ENCODE results near the gene FAM229B. TPM values are rescaled to one million over a fixed set of nuclear protein-coding genes. Genes with fewer than 3 reads are reported as not detected.

Gene FAM229B
- total and polyA plus RNA-seq, 2 of the 4 experiments (the other 2 are of a cell fraction), result 8.6 to 25.6 TPM

DNA sequence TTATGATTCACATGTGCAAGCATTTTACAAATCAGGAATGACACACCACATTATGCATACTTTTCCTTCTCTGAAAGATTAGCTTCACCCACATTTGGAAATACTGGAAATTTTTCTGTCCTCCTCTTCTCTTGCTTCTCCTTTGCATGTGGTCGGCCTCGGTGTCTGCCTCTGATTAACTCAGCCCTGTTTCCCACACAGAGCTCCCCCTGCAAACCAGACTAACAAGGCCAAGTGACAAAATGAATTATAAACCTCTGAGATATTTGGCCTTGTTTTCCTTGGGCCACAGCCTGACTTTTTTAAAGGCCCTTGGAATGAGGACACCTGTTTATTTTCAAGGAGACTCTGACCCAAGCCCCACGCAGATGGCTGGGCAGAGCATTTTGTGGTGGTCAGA, 42.5 kb upstream of the FAM229B start:
- no peak overlapping the region for H4K5ac ChIP-seq (ENCODE audit: low read depth, low read length)
- H3K56ac ChIP-seq (ENCODE audit: extremely low read depth, insufficient read depth, low read length), result no peak overlapping the region
- H3K23ac ChIP-seq (ENCODE audit: low read depth, low read length), result no peak overlapping the region
- no peak overlapping the region for H2BK20ac ChIP-seq (ENCODE audit: low read depth, low read length)
- no peaks in the 10 kb centered on the region for H3K27me3 ChIP-seq (ENCODE audit: control insufficient read depth, insufficient read depth, low read length)
- H2AK5ac ChIP-seq (ENCODE audit: low read depth, low read length), result no peak overlapping the region
- 0 out of 2 replicates have a peak overlapping the region, but pooled peaks have one; percentile 1 for H4K91ac ChIP-seq (ENCODE audit: insufficient read depth, low read depth, low read length)
- no peaks in the 10 kb centered on the region for H3K36me3 ChIP-seq (ENCODE audit: control insufficient read depth, insufficient read depth, low read length)
- peak overlapping the region; percentile 58 for H2AK9ac ChIP-seq (replicated peaks; ENCODE audit: low read depth, low read length, poor library complexity)
- no peak overlapping the region for H3K4ac ChIP-seq (ENCODE audit: low read depth, low read length)
- in situ Hi-C loops (cut with MboI; ENCODE audit: low sequenced_read_pairs), result loop anchor here (25.0 kb wide), 2 partner anchors 683 to 1008 kb away; no protein-coding TSS in a partner anchor
- DNase-seq (peak; percentile 93), ATAC-seq (ENCODE audit: low read depth) (0 out of 2 replicates have a peak, but pooled peaks have one; percentile 6)
- no peak overlapping the region for H2BK15ac ChIP-seq (ENCODE audit: low read depth, low read length)
- CTCF ChIA-PET, result interaction anchor here (0.8 kb wide), 1 partner anchor 335 kb away, joined by 3 read pairs; no protein-coding TSS in a partner anchor
- H3K27ac ChIP-seq (ENCODE audit: insufficient read depth, low read length), result peak overlapping the region; percentile 0; the same call in 1 of the 2 replicates
- H3K4me3 ChIP-seq (ENCODE audit: insufficient read depth, low read depth, low read length), result no peak overlapping the region
- H3K79me1 ChIP-seq (ENCODE audit: low read depth in 1 of 2, low read length in 2 of 2), result no peaks in the 10 kb centered on the region
- H3K9me1 ChIP-seq (ENCODE audit: insufficient read depth, low read length), result peaks cover 10% of the 10 kb centered on the region; the same call in 1 of the 2 replicates
- no peak overlapping the region for H3K18ac ChIP-seq (ENCODE audit: low read depth, low read length)
- TF ChIP-seq USF2 (IDR thresholded peaks at IDR 0.05; ENCODE audit: low read depth, low read length) (no peak), CHD1 (IDR thresholded peaks at IDR 0.05; ENCODE audit: low read depth, low read length) (no peak), MAZ (IDR thresholded peaks at IDR 0.05; ENCODE audit: borderline replicate concordance, low read depth, low read length) (no peak), FOS (IDR thresholded peaks at IDR 0.05; ENCODE audit: low read depth, low read length) (no peak), CTCF (conservative IDR thresholded peaks at IDR 0.05; ENCODE audit: low read depth, low read length) (no peak), RCOR1 (IDR thresholded peaks at IDR 0.05; ENCODE audit: insufficient replicate concordance, low read length) (peak; percentile 90), CEBPB (IDR thresholded peaks at IDR 0.05; ENCODE audit: low read depth, low read length) (peak; percentile 62), SMC3 (IDR thresholded peaks at IDR 0.05; ENCODE audit: low read depth, low read length) (peak; percentile 12; the same call in 1 of the 2 replicates), RAD21 (IDR thresholded peaks at IDR 0.05; ENCODE audit: low read length) (peak; percentile 2; the same call in 1 of the 2 replicates), MXI1 (IDR thresholded peaks at IDR 0.05; ENCODE audit: borderline replicate concordance, low read depth, low read length) (no peak), MAFK (IDR thresholded peaks at IDR 0.05; ENCODE audit: low read depth, low read length) (0 out of 2 replicates have a peak, but pooled peaks have one; percentile 15), POLR2A (IDR thresholded peaks at IDR 0.05; ENCODE audit: low read depth, low read length) (no peak), BHLHE40 (IDR thresholded peaks at IDR 0.05; ENCODE audit: low read depth, low read length) (peak; percentile 59), RFX5 (IDR thresholded peaks at IDR 0.05; ENCODE audit: low read depth, low read length) (no peak), NFE2L2 (IDR thresholded peaks at IDR 0.05; ENCODE audit: low read depth, low read length) (no peak)
- TF ChIP-seq, protein P1, sequence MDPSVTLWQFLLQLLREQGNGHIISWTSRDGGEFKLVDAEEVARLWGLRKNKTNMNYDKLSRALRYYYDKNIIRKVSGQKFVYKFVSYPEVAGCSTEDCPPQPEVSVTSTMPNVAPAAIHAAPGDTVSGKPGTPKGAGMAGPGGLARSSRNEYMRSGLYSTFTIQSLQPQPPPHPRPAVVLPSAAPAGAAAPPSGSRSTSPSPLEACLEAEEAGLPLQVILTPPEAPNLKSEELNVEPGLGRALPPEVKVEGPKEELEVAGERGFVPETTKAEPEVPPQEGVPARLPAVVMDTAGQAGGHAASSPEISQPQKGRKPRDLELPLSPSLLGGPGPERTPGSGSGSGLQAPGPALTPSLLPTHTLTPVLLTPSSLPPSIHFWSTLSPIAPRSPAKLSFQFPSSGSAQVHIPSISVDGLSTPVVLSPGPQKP (IDR thresholded peaks at IDR 0.05; ENCODE audit: borderline replicate concordance, low read depth, low read length), result no peak
- dilution Hi-C loops (cut with HindIII; ENCODE audit: low sequenced_read_pairs, unreplicated experiment), result no loop called here
- H2BK5ac ChIP-seq (ENCODE audit: low read depth, low read length, poor library complexity, severe bottlenecking), result peak overlapping the region; percentile 60
- intact Hi-C loops (cut with micrococcal nuclease), result loop anchor here (5.0 kb wide), 3 partner anchors 443 to 1033 kb away; partner anchors contain the start of gene REV3L
- no TSS peak for BruUV-seq (replicated peaks)
- H3K4me1 ChIP-seq (ENCODE audit: control insufficient read depth, insufficient read depth, low read length), result peaks cover 8% of the 10 kb centered on the region
- WGBS, 2 experiments (ENCODE audit: extremely low coverage in 2 of 2, insufficient read length in 1 of 2), result 0% methylated on average over 2 of the region's 3 CpGs; no CpG with 5 or more reads in 1 of the 2 experiments
- no peak overlapping the region for H3K9ac ChIP-seq (ENCODE audit: low read depth, low read length)
- no peak overlapping the region for H3K14ac ChIP-seq (replicated peaks; ENCODE audit: low read depth, low read length)
- no peaks in the 10 kb centered on the region for H3K9me3 ChIP-seq (ENCODE audit: control insufficient read depth, insufficient read depth, low read length)
- H3K4me2 ChIP-seq (ENCODE audit: low read depth, low read length), result no peak overlapping the region
- H2AFZ ChIP-seq (replicated peaks; ENCODE audit: low read length, poor library complexity), result no peak overlapping the region
- POLR2A ChIA-PET (ENCODE audit: unreplicated experiment), result no interaction called here
- H4K20me1 ChIP-seq (ENCODE audit: insufficient read depth, low read length), result no peaks in the 10 kb centered on the region
- no peak overlapping the region for H2BK120ac ChIP-seq (ENCODE audit: low read depth, low read length)
- peak overlapping the region in 1 of 2 experiments; percentile 20; a peak in 1 of 4 replicates for H4K8ac ChIP-seq (ENCODE audit: low read depth in 2 of 2, low read length in 2 of 2)

Data from IMR-90 (cell line).